Measurements from ENCODE around the gene SLC35A3.
"Not testable (repeated sequence)": the region's sequence is repeated elsewhere in the genome, so short reads cannot be mapped to it uniquely, and the experiment has no call there.

SLC35A3 gene

DNA sequence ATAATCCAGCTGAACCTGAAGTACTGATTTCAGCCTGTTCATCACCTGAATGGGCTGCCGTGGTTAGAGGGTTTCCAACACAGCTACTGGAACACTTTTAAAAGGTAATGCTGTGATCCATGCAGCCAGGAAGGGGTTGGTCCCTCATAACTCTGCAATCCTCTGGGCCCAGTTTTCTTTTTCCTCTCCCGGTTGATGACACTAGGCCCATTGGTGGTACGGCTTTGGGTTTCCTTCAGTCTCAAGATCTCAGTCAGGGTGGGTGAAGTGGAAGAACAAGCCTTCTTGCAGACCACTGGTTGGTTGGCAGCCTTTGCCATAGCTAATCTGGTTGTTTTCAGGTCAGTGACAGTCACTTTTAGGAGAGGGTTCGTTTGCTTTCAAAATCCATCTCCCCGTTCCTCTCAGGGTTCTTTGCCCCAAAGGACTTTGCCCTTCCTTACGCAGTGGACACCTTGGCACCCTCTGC is 502 bp upstream of the SLC35A3 start:
- H3K4me3 ChIP-seq (ENCODE audit: low read depth, low read length), result peak overlapping the region; percentile 81
- DNase-seq (ENCODE audit: low read depth), result no peak

- DNase-seq (ENCODE audit: low read depth), result no peak
- peak overlapping the region; percentile 81 for H3K4me3 ChIP-seq (ENCODE audit: low read depth, low read length)
Measured at GRCh38 chr1:99970713-99971255, 988 bp downstream of the SLC35A3 start.

GRCh38 chr1:99972066-99972465 is 2.3 kb downstream of the SLC35A3 start:
- H3K4me3 ChIP-seq (ENCODE audit: low read depth, low read length); DNase-seq (ENCODE audit: low read depth): not testable (repeated sequence)

DNA sequence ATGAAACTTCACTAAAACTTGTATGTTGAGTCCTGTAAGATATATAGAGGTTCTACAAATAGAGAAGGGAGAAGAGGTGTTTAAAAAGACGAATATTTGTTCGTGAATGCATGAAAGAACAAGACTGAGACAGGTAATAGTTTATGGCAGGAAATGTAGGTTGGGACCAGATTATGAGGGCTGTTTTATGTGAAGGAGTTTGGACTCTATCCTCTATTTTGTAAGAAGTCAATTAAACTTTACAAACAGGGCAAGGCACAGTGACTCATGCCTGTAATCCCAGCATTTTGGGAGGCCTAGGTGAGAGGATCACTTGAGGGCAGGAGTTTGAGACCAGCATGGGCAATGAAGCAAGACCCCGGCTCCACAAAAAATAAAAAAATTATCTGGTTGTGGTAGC is 5.7 kb downstream of the SLC35A3 start:
- H3K4me3 ChIP-seq (ENCODE audit: low read depth, low read length), result no peak overlapping the region
- DNase-seq (ENCODE audit: low read depth), result no peak

DNA sequence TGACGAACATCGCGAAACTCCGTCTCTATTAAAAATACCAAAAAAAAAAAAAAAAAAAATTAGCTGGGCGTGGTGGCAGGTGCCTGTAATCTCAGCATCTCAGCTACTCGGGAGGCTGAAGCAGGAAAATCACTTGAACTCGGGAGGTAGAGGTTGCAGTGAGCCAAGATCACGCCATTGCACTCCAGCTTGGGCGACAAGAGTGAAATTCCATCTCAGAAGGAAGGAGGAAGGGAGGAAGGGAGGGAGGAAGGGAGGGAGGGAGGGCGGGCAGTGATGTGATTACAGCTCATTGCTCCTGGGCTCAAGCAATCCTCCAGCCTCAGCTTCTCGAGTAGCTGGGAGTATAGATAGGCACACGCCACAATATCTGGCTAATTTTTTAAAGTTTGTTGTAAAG is 7.5 kb downstream of the SLC35A3 start:
- not testable (repeated sequence) for DNase-seq (ENCODE audit: low read depth)

DNA sequence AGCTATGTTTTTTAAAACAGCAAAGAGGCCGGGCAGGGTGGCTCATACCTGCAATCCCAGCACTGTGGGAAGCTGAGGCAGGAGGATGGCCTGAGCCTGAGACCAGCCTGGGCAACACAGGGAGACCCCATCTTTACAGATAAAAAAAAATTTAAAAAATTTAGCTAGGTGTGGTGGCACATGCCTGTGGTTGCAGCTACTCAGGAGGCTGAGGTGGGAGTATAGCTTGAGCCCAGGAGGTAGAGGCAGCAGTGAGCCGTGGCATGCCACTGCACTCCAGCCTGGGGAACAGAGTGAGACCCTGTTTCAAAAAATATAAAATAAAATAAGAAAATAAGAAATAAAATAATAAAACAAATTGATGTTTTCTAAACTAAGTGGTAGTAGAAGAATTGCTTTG is 8.4 kb downstream of the SLC35A3 start:
- DNase-seq (ENCODE audit: low read depth), result no peak
- no peak overlapping the region for H3K4me3 ChIP-seq (ENCODE audit: low read depth, low read length)

More for the DNA sequence above, 7.5 kb downstream of the SLC35A3 start:
- not testable (repeated sequence) for H3K4me3 ChIP-seq (ENCODE audit: low read depth, low read length)

DNA sequence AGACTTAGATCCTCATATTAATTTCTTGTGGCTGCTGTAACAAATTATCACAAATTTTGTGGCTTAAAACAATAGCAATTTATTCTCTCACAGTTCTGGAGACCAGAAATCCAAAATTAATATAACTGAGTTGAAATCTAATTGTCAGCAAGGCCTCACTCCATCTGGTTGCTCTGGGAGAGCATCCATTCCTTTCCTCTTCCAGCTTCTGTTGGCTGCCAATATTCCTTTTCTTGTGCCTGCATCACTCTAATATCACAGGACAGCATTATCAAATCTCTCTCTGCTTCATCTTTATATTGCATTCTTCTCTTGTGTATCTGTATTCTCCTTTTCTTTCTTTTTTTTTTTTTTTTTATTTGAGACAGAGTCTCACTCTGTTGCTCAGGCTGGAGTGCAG is 9.3 kb downstream of the SLC35A3 start:
- no peak for DNase-seq (ENCODE audit: low read depth)
- H3K4me3 ChIP-seq (ENCODE audit: low read depth, low read length), result no peak overlapping the region

DNA sequence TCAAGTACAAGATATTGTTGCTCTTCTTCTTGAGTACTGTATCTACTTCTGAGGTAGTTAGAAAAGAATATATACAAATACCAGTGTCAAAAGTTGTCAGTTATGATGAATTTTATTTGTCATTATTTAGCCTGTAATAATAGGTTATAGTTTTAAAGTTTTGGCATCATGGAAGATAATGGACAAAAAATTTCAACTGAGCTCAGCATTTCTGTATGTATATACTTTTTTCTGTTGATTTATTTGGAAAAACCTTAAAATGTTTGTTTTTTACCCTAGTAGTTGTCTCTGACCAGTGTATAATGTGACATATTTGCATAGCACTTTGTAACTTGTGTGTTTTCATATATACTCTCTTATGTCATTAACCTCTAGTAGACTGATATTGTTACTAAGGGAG is 11.1 kb downstream of the SLC35A3 start:
- no peak for DNase-seq (ENCODE audit: low read depth)
- no peak overlapping the region for H3K4me3 ChIP-seq (ENCODE audit: low read depth, low read length)

DNA sequence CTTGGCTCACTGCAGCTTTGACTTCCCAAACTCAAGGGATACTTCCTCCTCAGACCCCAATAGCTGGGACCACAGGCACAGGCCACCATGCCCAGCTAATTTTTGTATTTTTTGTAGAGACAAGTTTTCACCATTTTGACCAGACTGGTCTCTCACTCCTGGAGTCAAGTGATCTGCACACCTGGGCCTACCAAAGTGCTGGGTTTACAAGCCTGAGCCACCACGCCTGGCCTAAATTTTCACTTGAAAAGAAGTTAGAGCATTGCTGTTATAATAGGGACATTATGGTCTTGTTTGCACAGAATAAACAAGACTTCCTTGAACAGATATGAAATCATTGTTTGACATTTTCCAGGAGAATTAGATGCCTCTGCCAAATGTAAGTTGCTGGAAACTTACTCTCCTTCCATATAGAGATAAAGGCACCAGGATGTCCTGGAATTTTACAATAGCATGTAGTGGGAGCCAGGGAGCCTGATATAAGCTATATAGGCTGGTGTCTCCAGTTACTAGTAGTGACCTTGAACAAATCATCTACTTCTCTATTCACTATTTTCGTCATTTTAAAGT is 16.9 kb downstream of the SLC35A3 start:
- H3K4me3 ChIP-seq (ENCODE audit: low read depth, low read length), result no peak overlapping the region
- DNase-seq (ENCODE audit: low read depth), result no peak

- H3K4me3 ChIP-seq (ENCODE audit: low read depth, low read length), result no peak overlapping the region
- DNase-seq (ENCODE audit: low read depth), result no peak
Measured at GRCh38 chr1:99988210-99988765, 18.5 kb downstream of the SLC35A3 start.

- H3K4me3 ChIP-seq (ENCODE audit: low read depth, low read length), result no peak overlapping the region
- no peak for DNase-seq (ENCODE audit: low read depth)
Measured at GRCh38 chr1:99992044-99992722, 22.4 kb downstream of the SLC35A3 start.

- DNase-seq (ENCODE audit: low read depth), result no peak
- H3K4me3 ChIP-seq (ENCODE audit: low read depth, low read length), result no peak overlapping the region
Measured at GRCh38 chr1:99992760-99993467, 23.1 kb downstream of the SLC35A3 start.

DNA sequence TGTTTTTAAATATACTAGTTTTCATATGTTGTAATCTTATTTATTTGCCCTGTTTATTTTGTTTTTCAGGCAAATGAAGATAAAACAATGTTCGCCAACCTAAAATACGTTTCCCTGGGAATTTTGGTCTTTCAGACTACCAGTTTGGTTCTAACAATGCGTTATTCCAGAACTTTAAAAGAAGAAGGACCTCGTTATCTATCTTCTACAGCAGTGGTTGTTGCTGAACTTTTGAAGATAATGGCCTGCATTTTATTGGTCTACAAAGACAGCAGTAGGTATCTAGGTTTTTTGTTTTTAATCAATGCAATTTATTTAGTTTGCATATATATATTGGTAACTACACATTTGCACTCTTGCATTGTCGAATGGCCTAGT is 23.7 kb downstream of the SLC35A3 start:
- no peak overlapping the region for H3K4me3 ChIP-seq (ENCODE audit: low read depth, low read length)
- no peak for DNase-seq (ENCODE audit: low read depth)

GRCh38 chr1:99994496-99994895 is 24.7 kb downstream of the SLC35A3 start:
- DNase-seq (ENCODE audit: low read depth), result no peak
- H3K4me3 ChIP-seq (ENCODE audit: low read depth, low read length), result no peak overlapping the region

DNA sequence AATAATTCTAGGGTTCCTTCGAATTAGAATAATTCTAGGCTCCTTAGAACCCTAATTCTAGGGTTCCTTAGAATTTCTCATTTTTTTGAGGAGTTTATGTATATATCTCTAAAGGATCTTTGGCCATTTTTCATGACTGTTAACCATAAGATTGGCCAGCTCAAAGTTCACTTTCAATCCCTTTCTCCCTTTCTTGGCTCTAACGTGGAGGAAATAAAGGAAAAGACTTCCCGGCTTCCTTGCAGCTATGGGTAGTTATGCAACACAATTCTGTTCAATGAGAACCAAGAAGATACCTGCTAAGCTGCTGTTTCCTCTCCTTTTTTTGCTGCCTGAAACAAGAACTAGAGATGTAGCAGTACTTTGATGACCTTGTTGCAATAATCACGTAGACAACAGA is 27.2 kb downstream of the SLC35A3 start:
- no peak overlapping the region for H3K4me3 ChIP-seq (ENCODE audit: low read depth, low read length)
- DNase-seq (ENCODE audit: low read depth), result no peak

DNA sequence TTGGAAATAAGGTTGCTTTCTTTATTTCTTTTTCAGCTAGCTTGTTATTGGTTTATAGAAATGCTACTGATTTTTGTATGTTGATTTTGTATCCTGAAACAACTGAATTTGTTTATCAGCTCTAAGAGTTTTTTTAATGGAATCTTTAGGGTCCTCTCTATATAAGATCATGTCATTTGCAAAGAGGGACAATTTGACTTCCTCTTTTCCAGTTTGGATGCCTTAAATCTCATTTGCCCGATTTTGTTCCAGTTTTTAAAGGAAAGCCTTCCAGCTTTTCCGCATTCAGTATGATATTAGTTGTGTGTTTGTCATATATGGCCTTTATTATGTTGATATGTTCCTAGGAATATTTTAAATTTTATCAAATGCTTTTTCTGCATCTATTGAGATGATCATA is 31.7 kb downstream of the SLC35A3 start:
- DNase-seq (ENCODE audit: low read depth), result no peak
- H3K4me3 ChIP-seq (ENCODE audit: low read depth, low read length), result no peak overlapping the region

DNA sequence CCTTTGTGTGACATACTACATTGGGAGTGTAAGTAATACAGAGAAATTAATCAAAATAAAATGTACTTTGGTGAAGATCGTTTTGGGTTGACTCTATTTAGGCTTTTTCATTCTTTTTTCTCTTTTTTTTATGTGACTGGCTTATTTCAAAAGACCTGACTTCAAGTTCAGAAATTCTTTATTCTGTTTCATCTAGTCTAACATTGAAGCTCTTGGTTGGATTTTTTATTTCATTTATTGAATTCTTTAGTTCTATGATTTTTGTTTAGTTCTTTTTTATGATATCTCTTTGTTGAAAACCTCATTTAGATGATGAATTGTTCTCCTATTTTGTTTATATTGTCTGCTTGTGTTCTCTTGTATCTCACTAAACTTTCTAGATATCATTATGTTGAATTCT is 35.6 kb downstream of the SLC35A3 start:
- DNase-seq (ENCODE audit: low read depth), result no peak
- no peak overlapping the region for H3K4me3 ChIP-seq (ENCODE audit: low read depth, low read length)

- no peak for DNase-seq (ENCODE audit: low read depth)
- H3K4me3 ChIP-seq (ENCODE audit: low read depth, low read length), result no peak overlapping the region
Measured at GRCh38 chr1:100006688-100007087, 36.9 kb downstream of the SLC35A3 start.

- peak; percentile 31 for DNase-seq (ENCODE audit: low read depth)
- no peak overlapping the region for H3K4me3 ChIP-seq (ENCODE audit: low read depth, low read length)
Measured at GRCh38 chr1:100009458-100009857, 39.7 kb downstream of the SLC35A3 start.

- DNase-seq (ENCODE audit: low read depth), result no peak
- H3K4me3 ChIP-seq (ENCODE audit: low read depth, low read length), result no peak overlapping the region
Measured at GRCh38 chr1:100010804-100011203, 41.0 kb downstream of the SLC35A3 start.
